ENCODE measurements around the gene PRDX5.

- no peak for TF ChIP-seq CTBP1 (IDR thresholded peaks at IDR 0.05; ENCODE audit: borderline replicate concordance)
- no peak for TF ChIP-seq SP1 (IDR thresholded peaks at IDR 0.05)
- TF ChIP-seq TARDBP (IDR thresholded peaks at IDR 0.05): no peak
- no peak for TF ChIP-seq NFRKB (IDR thresholded peaks at IDR 0.05)
- no peak for TF ChIP-seq FOXK2 (IDR thresholded peaks at IDR 0.05)
- no peak for TF ChIP-seq PKNOX1 (IDR thresholded peaks at IDR 0.05)
- TF ChIP-seq ARNT (IDR thresholded peaks at IDR 0.05): no peak
- no peak for TF ChIP-seq FOXM1 (IDR thresholded peaks at IDR 0.05; ENCODE audit: borderline replicate concordance)
- TF ChIP-seq FOXA1 (IDR thresholded peaks at IDR 0.05): no peak
- TF ChIP-seq LEF1 (IDR thresholded peaks at IDR 0.05; ENCODE audit: borderline replicate concordance): no peak
- TF ChIP-seq SUZ12 (IDR thresholded peaks at IDR 0.05): no peak
- no peak for TF ChIP-seq L3MBTL2 (conservative IDR thresholded peaks at IDR 0.05)
These were observed 20.8 kb downstream of the PRDX5 start for GRCh38 chr11:64338716-64339115.

Data from HEK293T (cell line).